GM19468 (cell line): ENCODE measurements around the gene RBM38.
"Not testable (repeated sequence)": the region's sequence is repeated elsewhere in the genome, so short reads cannot be mapped to it uniquely, and the experiment has no call there.

Source experiments
- ATAC-seq: cut with Tn5 transposase; IDR thresholded peaks from one replicate; pipeline ENCODE4 v1.9.1; 2021; ENCODE audit warnings: mild to moderate bottlenecking, moderate library complexity, moderate number of reproducible peaks; ENCODE audit not compliant: unreplicated experiment; ENCODE audit errors: extremely low read depth

The RBM38 gene

GRCh38 chr20:57390604-57391438 lies at the start of gene RBM38:
Gene RBM38 (plus strand): TSS chr20:57391396. CDS start chr20:57391582, 186 bp downstream.
- no peak for ATAC-seq

GRCh38 chr20:57341663-57342062 lies 49.5 kb upstream of the RBM38 start:
- no peak for ATAC-seq

GRCh38 chr20:57342829-57343228 lies 48.4 kb upstream of the RBM38 start:
- no peak for ATAC-seq

GRCh38 chr20:57346477-57346876 lies 44.7 kb upstream of the RBM38 start:
- no peak for ATAC-seq

- no peak for ATAC-seq
Measured at GRCh38 chr20:57347393-57347792, 43.8 kb upstream of the RBM38 start.

- not testable (repeated sequence) for ATAC-seq
Measured at GRCh38 chr20:57348200-57348921, 42.8 kb upstream of the RBM38 start.

DNA sequence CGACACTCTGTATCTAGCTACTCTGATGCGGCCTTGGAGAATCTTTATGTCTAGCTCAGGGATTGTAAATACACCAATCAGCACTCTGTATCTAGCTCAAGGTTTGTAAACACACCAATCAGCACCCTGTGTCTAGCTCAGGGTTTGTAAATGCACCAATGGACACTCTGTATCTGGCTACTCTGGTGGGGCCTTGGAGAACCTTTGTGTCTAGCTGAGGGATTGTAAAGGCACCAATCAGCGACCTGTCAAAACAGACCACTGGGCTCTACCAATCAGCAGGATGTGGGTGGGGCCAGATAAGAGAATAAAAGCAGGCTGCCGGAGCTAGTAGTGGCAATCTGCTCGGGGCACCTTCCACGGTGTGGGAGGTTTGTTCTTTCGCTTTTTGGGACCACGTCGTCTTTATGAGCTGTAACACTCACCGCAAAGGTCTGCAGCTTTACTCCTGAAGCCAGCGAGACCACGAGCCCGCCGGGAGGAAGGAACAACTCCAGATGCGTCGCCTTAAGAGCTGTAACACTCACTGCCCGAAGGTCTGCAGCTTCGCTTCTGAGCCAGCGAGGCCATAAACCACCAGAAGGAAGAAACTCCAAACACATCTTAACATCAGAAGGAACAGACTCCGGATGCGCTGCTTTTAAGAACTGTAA lies 42.1 kb upstream of the RBM38 start:
- not testable (repeated sequence) for ATAC-seq

GRCh38 chr20:57350081-57350710 lies 41.0 kb upstream of the RBM38 start:
- no peak for ATAC-seq

DNA sequence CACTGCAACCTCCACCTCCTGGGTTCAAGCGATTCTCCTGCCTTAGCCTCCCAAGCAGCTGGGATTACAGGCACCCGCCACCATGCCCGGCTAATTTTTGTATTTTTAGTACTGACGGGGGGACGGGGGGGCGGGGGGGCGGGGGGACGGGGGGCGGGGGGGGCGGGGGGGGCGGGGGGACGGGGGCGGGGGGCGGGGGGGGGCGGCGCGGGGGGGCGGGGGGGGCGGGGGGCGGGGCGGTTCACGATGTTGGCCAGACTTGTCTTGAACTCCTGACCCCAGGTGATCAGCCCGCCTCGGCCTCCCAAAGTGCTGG lies 40.5 kb upstream of the RBM38 start:
- not testable (repeated sequence) for ATAC-seq

DNA sequence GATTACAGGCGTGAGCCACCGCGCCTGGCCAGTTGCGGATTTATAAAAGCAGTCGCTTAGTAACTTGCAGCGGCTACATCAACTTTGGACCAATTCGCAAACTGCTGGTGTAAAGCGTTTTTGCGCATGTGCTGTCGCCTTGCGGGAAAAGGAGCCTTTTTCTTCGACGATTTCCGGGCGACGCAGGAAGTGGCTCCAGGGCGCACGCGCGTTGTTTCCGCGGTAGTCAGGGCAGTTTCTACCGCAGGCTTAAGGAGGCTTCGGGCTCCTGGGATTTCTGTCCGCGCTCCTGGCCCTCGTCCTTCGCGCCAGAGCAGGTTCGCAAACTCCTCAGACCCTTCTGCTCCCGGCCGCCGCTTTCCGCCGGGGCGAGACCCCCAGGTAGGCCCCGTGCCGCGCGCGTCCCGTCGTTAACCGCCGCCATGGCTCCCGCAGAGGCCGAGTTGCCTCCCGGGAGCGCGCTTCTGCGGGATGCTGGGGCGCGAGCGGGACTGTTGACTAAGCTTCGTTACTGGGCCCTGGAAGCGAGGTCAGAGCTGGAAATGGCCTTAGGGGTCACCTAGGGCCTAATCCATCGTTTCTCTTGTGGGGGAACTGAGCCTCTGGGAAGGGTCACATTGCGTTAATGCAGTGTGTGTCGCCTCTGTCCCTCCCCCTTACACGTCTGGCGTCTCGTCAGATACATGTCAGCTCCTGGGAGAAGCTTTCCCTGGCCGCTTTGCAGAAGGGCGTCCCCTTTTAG lies 40.0 kb upstream of the RBM38 start, which contains the start of gene RAE1:
Gene RAE1 (plus strand): TSS at position 214 of the 742 bp plus-strand sequence. CDS start 2,784 bp downstream, outside the sequence.
- no peak for ATAC-seq

- ATAC-seq: no peak
Measured at GRCh38 chr20:57352305-57352704, 38.9 kb upstream of the RBM38 start.

DNA sequence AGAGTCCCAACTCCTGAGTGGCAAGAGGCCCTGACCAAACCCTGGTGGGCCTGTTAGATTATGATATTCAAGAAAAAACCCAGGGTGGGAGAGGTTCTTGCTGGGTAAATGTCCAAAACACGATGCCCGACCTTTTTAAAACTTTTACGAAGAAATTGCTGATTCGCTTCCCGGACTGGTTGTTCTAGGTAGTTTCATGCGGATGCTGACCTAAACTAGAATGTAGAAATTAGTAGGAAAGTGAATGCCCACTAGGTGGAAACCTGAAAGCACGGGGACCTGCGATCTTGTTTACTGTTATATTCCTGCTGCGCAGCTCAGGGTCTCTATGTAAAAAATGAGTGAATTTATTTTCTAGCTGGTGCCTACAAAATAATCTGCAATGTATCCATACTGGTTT lies 37.8 kb upstream of the RBM38 start:
- no peak for ATAC-seq

DNA sequence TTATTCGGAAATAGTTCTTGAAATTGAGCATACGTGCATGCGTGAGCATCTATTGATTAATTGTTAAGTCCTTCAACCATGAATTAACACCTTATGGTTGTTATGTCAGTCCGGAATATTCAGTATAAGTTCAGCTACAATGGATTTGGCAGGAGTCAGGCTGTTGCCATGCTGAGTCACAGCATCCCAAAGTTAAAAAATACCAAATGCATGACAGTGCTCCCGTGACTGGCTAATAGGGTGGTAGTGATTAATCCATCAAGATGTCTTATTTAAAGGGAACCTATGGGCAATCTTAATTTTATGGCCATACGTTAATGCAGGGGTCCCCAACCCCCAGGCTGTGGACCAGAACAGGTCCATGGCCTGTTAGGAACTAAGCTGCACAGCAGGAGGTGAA lies 29.7 kb upstream of the RBM38 start:
- ATAC-seq: no peak

DNA sequence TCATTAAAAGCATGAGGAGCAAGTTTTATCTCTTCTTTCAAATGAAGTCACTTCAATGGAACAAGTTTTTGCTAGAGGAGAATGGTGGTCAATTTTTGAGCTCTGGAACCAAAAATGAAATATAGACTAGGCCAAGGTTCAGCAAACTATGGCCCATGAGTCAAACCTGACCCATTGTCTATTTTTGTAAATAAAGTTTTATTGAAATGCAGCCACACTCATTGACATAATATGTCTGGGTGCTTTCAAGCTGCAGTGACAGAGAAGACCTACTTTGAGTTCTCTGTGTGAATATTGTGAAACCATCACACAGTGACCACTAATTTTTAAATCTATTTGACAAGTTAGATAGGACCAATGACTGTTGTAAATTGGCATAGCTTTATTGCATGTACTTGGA lies 26.7 kb upstream of the RBM38 start:
- no peak for ATAC-seq

GRCh38 chr20:57369596-57369995 lies 21.6 kb upstream of the RBM38 start:
- no peak for ATAC-seq

DNA sequence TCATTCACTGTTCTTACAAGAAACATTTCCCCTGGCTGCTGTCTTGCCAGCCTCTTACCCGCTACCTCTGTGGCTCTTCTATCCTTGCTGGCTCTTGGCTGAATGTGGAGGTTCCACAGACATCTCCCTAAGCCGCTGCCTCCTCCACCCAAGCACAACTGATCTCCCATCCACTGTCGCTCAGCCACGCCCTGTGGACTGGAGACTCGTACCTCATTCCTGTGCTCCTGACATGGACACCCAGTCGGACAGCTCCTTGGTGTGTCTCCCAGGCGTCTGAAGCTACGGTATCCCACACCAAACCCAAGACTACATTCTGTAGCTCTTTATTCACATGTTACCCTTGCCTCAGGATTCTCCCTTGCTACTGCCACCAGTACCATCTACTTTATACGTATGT lies 20.9 kb upstream of the RBM38 start:
- no peak for ATAC-seq

- no peak for ATAC-seq
Measured at GRCh38 chr20:57371363-57371762, 19.8 kb upstream of the RBM38 start.

DNA sequence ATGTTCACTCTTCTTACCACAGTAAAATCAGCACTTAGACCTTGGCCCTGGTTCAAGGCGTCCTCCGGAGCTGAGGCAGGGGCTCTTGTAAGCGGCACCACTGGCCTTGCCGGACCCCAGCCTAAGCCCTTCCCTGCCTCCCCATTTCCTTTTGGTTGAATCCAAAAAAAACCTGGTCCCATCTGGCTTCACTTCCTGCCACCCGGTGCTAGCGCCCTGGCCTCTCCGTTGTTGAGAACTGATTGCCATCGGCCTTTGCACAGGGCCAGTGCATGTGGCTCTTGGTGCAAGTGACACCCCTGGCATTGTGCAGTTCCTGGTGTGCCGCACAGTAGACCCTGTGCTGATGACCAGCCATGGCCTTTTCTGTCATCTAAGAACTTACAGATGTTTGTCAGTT lies 19.0 kb upstream of the RBM38 start:
- ATAC-seq: no peak

- ATAC-seq: no peak
Measured at GRCh38 chr20:57372581-57373350, 18.4 kb upstream of the RBM38 start.
